DOHH2 (cell line): ENCODE results near the gene OLFML1.

ENCODE experiments used
- H3F3A ChIP-seq: fragments of 200-600 bp; sonication (generic), shearing (Covaris generic); 2 replicates; pipeline ENCODE4 v1.6.0; 2016; ENCODE audit warnings: antibody characterized with exemption, mild to moderate bottlenecking; ENCODE audit not compliant: control insufficient read depth, insufficient read depth
- H3K27ac ChIP-seq: fragments of 200-600 bp; sonication (generic); 2 replicates; pipeline ENCODE4 v1.5.1; 2014; ENCODE audit warnings: low read depth, mild to moderate bottlenecking, low read length, moderate library complexity
- H3K27me3 ChIP-seq: fragments of 200-600 bp; sonication (generic); 2 replicates; pipeline ENCODE4 v1.6.1; 2014; ENCODE audit warnings: mild to moderate bottlenecking, low read length, mixed read lengths; ENCODE audit not compliant: control insufficient read depth
- H3K36me3 ChIP-seq: fragments of 200-600 bp; sonication (generic); 2 replicates; pipeline ENCODE4 v1.6.1; 2014; ENCODE audit warnings: mild to moderate bottlenecking, low read length, moderate library complexity, mixed read lengths; ENCODE audit not compliant: control insufficient read depth
- H3K4me1 ChIP-seq: fragments of 200-600 bp; sonication (generic); 2 replicates; pipeline ENCODE4 v1.6.1; 2014; ENCODE audit warnings: mild to moderate bottlenecking, low read length, mixed read lengths; ENCODE audit not compliant: control insufficient read depth
- H3K4me2 ChIP-seq: fragments of 200-600 bp; sonication (generic); 2 replicates; pipeline ENCODE4 v1.6.0; 2014; ENCODE audit warnings: mild to moderate bottlenecking, low read length, moderate library complexity
- H3K4me3 ChIP-seq: fragments of 200-600 bp; sonication (generic); 2 replicates; pipeline ENCODE4 v1.5.1; 2014; ENCODE audit warnings: mild to moderate bottlenecking, low read length, mixed read lengths
- H3K79me2 ChIP-seq: fragments of 200-600 bp; sonication (generic); 2 replicates; pipeline ENCODE4 v1.6.1; 2014; ENCODE audit warnings: mild to moderate bottlenecking, low read length, mixed read lengths; ENCODE audit not compliant: control insufficient read depth
- H3K9me2 ChIP-seq: fragments of 200-600 bp; sonication (generic); replicated peaks from 2 replicates; pipeline ENCODE4 v1.6.1; 2014; ENCODE audit warnings: mild to moderate bottlenecking, low read length, mixed read lengths; ENCODE audit not compliant: control insufficient read depth
- H3K9me3 ChIP-seq: fragments of 200-600 bp; sonication (generic); 2 replicates; pipeline ENCODE4 v1.6.1; 2014; ENCODE audit warnings: antibody characterized with exemption, low read length, mixed read lengths; ENCODE audit not compliant: control insufficient read depth, insufficient read depth
- H4K20me1 ChIP-seq: fragments of 200-600 bp; sonication (generic); 2 replicates; pipeline ENCODE4 v1.6.0; 2014; ENCODE audit warnings: low read depth, mild to moderate bottlenecking, antibody characterized with exemption, low read length, moderate library complexity; ENCODE audit not compliant: control insufficient read depth, insufficient read depth
- CTCF ChIP-seq: fragments of 200-600 bp; sonication (generic); IDR thresholded peaks from one replicate; pipeline ENCODE4 v1.5.1; 2014; ENCODE audit warnings: antibody characterized with exemption, mild to moderate bottlenecking, low read depth, low read length; ENCODE audit not compliant: poor library complexity, severe bottlenecking
- EZH2phosphoT487 ChIP-seq: fragments of 200-600 bp; sonication (generic); IDR thresholded peaks from 2 replicates; pipeline ENCODE4 v1.6.1; 2017; ENCODE audit warnings: borderline replicate concordance, mild to moderate bottlenecking, antibody characterized with exemption, low read length, moderate library complexity, mixed read lengths

OLFML1 gene

GRCh38 chr11:7530013-7530640, 44.8 kb downstream of the OLFML1 start:
- TF ChIP-seq CTCF (no peak), EZH2phosphoT487 (no peak)
- Histone ChIP-seq H3K27ac (no peak overlapping the region), H3K9me3 (no peaks in the 10 kb centered on the region), H3K36me3 (no peaks in the 10 kb centered on the region; the same call in 1 of the 2 replicates), H3K27me3 (no peaks in the 10 kb centered on the region), H3K79me2 (peaks cover 19% of the 10 kb centered on the region), H3K9me2 (no peaks in the 10 kb centered on the region), H3K4me3 (no peak overlapping the region), H3K4me2 (no peak overlapping the region), H3F3A (no peaks in the 10 kb centered on the region), H3K4me1 (peaks cover 34% of the 10 kb centered on the region), H4K20me1 (no peaks in the 10 kb centered on the region)

- Histone ChIP-seq H3K27ac (no peak overlapping the region), H3K9me2 (no peaks in the 10 kb centered on the region), H3K4me3 (no peak overlapping the region), H3K9me3 (no peaks in the 10 kb centered on the region), H3F3A (no peaks in the 10 kb centered on the region), H3K36me3 (no peaks in the 10 kb centered on the region; the same call in 1 of the 2 replicates), H3K4me1 (peaks cover 35% of the 10 kb centered on the region), H3K4me2 (no peak overlapping the region), H3K79me2 (peaks cover 19% of the 10 kb centered on the region), H3K27me3 (no peaks in the 10 kb centered on the region), H4K20me1 (no peaks in the 10 kb centered on the region)
- TF ChIP-seq CTCF: no peak
- no peak for TF ChIP-seq EZH2phosphoT487
These were observed 45.7 kb downstream of the OLFML1 start for GRCh38 chr11:7531011-7531410.

- Histone ChIP-seq H3F3A (no peaks in the 10 kb centered on the region), H4K20me1 (no peaks in the 10 kb centered on the region; the same call in 1 of the 2 replicates), H3K27ac (no peak overlapping the region), H3K27me3 (no peaks in the 10 kb centered on the region), H3K9me2 (no peaks in the 10 kb centered on the region), H3K4me2 (no peak overlapping the region), H3K79me2 (peaks cover 13% of the 10 kb centered on the region), H3K4me3 (no peak overlapping the region), H3K4me1 (peaks cover 35% of the 10 kb centered on the region), H3K9me3 (no peaks in the 10 kb centered on the region), H3K36me3 (no peaks in the 10 kb centered on the region; the same call in 1 of the 2 replicates)
- no peak for TF ChIP-seq CTCF
- no peak for TF ChIP-seq EZH2phosphoT487
These were observed 47.3 kb downstream of the OLFML1 start for GRCh38 chr11:7532405-7533145.
